Lower leg skin (tissue), 4 donors: ENCODE results near the gene SERPINH1. TPM values are rescaled to one million over a fixed set of nuclear protein-coding genes. Genes with fewer than 3 reads are reported as not detected.
A peak's percentile ranks its signal among the peaks of the same experiment; 100 is the strongest.

Source experiments
- DNase-seq, 2 donors: peaks; one replicate each; pipeline ENCODE4 v3.0.0-alpha.2; 2019; ENCODE audit warnings: low spot score in 2 of 2
- H3K4me3 ChIP-seq: fragments of 200-600 bp; sonication (generic); 2 replicates; pipeline ENCODE4 v1.5.1; 2017; ENCODE audit warnings: mild to moderate bottlenecking, low read depth; ENCODE audit not compliant: poor library complexity, severe bottlenecking
- CTCF ChIP-seq, 3 donors: fragments of 450-650 bp; IDR thresholded peaks; one replicate each; pipeline ENCODE4 v1.5.1; 2016; ENCODE audit warnings: antibody characterized with exemption in 3 of 3, mild to moderate bottlenecking in 3 of 3, moderate library complexity in 2 of 3
- POLR2A ChIP-seq, 2 donors: fragments of 450-650 bp; IDR thresholded peaks; one replicate each; pipeline ENCODE4 v1.6.1; 2016 to 2017; ENCODE audit warnings: antibody characterized with exemption in 2 of 2, mild to moderate bottlenecking in 1 of 2, moderate library complexity in 1 of 2
- WGBS, 2 donors: methylation state at CpG; one replicate each; pipeline ENCODE4 v1.1.5; 2018; 5-methylcytosine and 5-hydroxymethylcytosine counted together
- intact Hi-C: fragments of 100-400 bp; cut with DNase I; formaldehyde crosslinking; loops from one replicate; pipeline ENCODE4 v1.15.0; 2023; ENCODE audit warnings: low total_unique reads
- total RNA-seq, 4 donors: library from RNA; depleted of rRNA; stranded (reverse); fragments of >200 nt; gene quantifications; one replicate each; pipeline ENCODE4 v1.1.0, GENCODE V29; 2016

SERPINH1 gene
- total RNA-seq, 4 donors from 2014 or later: 73.3 to 116 (median 94.3) TPM

GRCh38 chr11:75547617-75548058 lies 14.4 kb upstream of the SERPINH1 start:
- intact Hi-C loops: no loop called here
- TF ChIP-seq POLR2A (IDR thresholded peaks at IDR 0.05) (no peak), CTCF (IDR thresholded peaks at IDR 0.05) (peak in 1 of 3 donors; percentile 53)
- WGBS, 2 donors: 22 to 23% methylated on average over 7 of the region's 7 CpGs
- no peak overlapping the region for H3K4me3 ChIP-seq
- DNase-seq: peak in 1 of 2 donors; percentile 90

- no peak for TF ChIP-seq CTCF (IDR thresholded peaks at IDR 0.05)
- no peak for TF ChIP-seq POLR2A (IDR thresholded peaks at IDR 0.05)
- no peak overlapping the region for H3K4me3 ChIP-seq
- DNase-seq: no peak
- intact Hi-C loops: no loop called here
- WGBS, 2 donors: 87 to 97% methylated on average over 8 of the region's 8 CpGs
Measured at GRCh38 chr11:75548595-75549272, 13.3 kb upstream of the SERPINH1 start.

- TF ChIP-seq POLR2A (IDR thresholded peaks at IDR 0.05) (no peak), CTCF (IDR thresholded peaks at IDR 0.05) (no peak)
- 82 to 86% methylated on average over 5 of the region's 5 CpGs for WGBS, 2 donors
- DNase-seq: no peak
- intact Hi-C loops: no loop called here
- H3K4me3 ChIP-seq: no peak overlapping the region
Measured at GRCh38 chr11:75549370-75549958, 12.6 kb upstream of the SERPINH1 start.

- TF ChIP-seq CTCF (IDR thresholded peaks at IDR 0.05) (no peak), POLR2A (IDR thresholded peaks at IDR 0.05) (no peak)
- DNase-seq: no peak
- intact Hi-C loops: no loop called here
- 93% methylated on average over 6 of the region's 6 CpGs for WGBS, 2 donors
- no peak overlapping the region for H3K4me3 ChIP-seq
Measured at GRCh38 chr11:75553182-75553581, 8.9 kb upstream of the SERPINH1 start.

- 43 to 57% methylated on average over 1 of the region's 1 CpG for WGBS, 2 donors
- no peak for DNase-seq
- no peak overlapping the region for H3K4me3 ChIP-seq
- intact Hi-C loops: no loop called here
- TF ChIP-seq POLR2A (IDR thresholded peaks at IDR 0.05): no peak
- no peak for TF ChIP-seq CTCF (IDR thresholded peaks at IDR 0.05)
Measured at GRCh38 chr11:75553889-75554257, 8.2 kb upstream of the SERPINH1 start.
